Lung (tissue), 12 donors: ENCODE results near the gene SAMD11. TPM values are rescaled to one million over a fixed set of nuclear protein-coding genes. Genes with fewer than 3 reads are reported as not detected.

Source experiments
- ATAC-seq: fragments of 200-7000 bp; cut with Tn5 transposase; one replicate; pipeline ENCODE4 v1.9.1; 2020; ENCODE audit warnings: moderate number of reproducible peaks; ENCODE audit not compliant: insufficient read depth, low FRiP score
- DNase-seq, 3 donors: peaks; one replicate each; pipeline ENCODE4 v3.0.0-alpha.2; 2013 to 2017
- H3K27ac ChIP-seq, 2 donors: one replicate each; pipeline ENCODE4 v1.5.1; 2013; ENCODE audit warnings: mild to moderate bottlenecking in 2 of 2, moderate library complexity in 2 of 2, control low read depth in 1 of 2, inconsistent platforms in 1 of 2, low read depth in 1 of 2, low read length in 1 of 2
- H3K27me3 ChIP-seq, 3 donors: one replicate each; pipeline ENCODE4 v1.5.1; 2013; ENCODE audit warnings: low read length in 2 of 3; ENCODE audit not compliant: control insufficient read depth in 3 of 3, insufficient read depth in 3 of 3
- H3K36me3 ChIP-seq, 4 donors: one replicate each; pipeline ENCODE4 v1.5.1; 2013; ENCODE audit warnings: low read length in 4 of 4, mild to moderate bottlenecking in 1 of 4, moderate library complexity in 1 of 4; ENCODE audit not compliant: control insufficient read depth in 4 of 4, insufficient read depth in 4 of 4
- H3K4me1 ChIP-seq, 5 donors: one replicate each; pipeline ENCODE4 v1.5.1; 2013; ENCODE audit warnings: low read length in 5 of 5, mild to moderate bottlenecking in 2 of 5, moderate library complexity in 1 of 5; ENCODE audit not compliant: control insufficient read depth in 5 of 5, insufficient read depth in 5 of 5
- H3K4me3 ChIP-seq: one replicate; pipeline ENCODE4 v1.5.1; 2013; ENCODE audit warnings: mild to moderate bottlenecking, control low read depth, moderate library complexity
- H3K9ac ChIP-seq, 2 donors: one replicate each; pipeline ENCODE4 v1.5.1; 2013; ENCODE audit warnings: low read length in 2 of 2, control low read depth in 1 of 2; ENCODE audit not compliant: insufficient read depth in 1 of 2
- H3K9me3 ChIP-seq, 4 donors: one replicate each; pipeline ENCODE4 v1.5.1; 2013; ENCODE audit warnings: low read length in 3 of 4, mild to moderate bottlenecking in 1 of 4, moderate library complexity in 1 of 4; ENCODE audit not compliant: control insufficient read depth in 4 of 4, insufficient read depth in 3 of 4
- CTCF ChIP-seq: IDR thresholded peaks from 2 replicates; pipeline ENCODE4 v1.5.1; 2012; ENCODE audit warnings: mild to moderate bottlenecking; ENCODE audit errors: control extremely low read depth, extremely low read depth
- WGBS, 2 donors: extraction: QIAGEN DNeasy Blood & Tissue Kit; methylation state at CpG; one replicate each; pipeline ENCODE4 v1.1.7; 2013; 5-methylcytosine and 5-hydroxymethylcytosine counted together
- polyA plus RNA-seq, 2 donors: library from polyadenylated mRNA; stranded (reverse); fragments of 200-250 nt; gene quantifications; one replicate each; pipeline ENCODE4 v1.2.1, GENCODE V29; 2013
- total RNA-seq, 2 donors: library from RNA; depleted of rRNA in 1 of 2; stranded (reverse); fragments of >200 nt in 1 of 2; gene quantifications; one replicate each; pipeline ENCODE4 v1.2.1, GENCODE V29; 2014 to 2021
- donor health status: control.
- donor health status: control.
- donor health status: Bipolar disorder and iron deficiency.
- donor health status: healthy.
- donor health status: DM: yes; HTN: yes; CAD: no.

Gene SAMD11
- total and polyA plus RNA-seq, 4 donors: 3.7 to 26.3 (median 5.8) TPM

- no peak for DNase-seq
- Histone ChIP-seq H3K36me3 (peaks cover 0 to 17% (median 10%) of the 10 kb centered on the region in 4 donors), H3K27ac (no peak overlapping the region), H3K4me3 (no peak overlapping the region), H3K4me1 (peaks cover 0 to 71% (median 24%) of the 10 kb centered on the region in 5 donors), H3K9me3 (peaks cover 0 to 3% (median 0%) of the 10 kb centered on the region in 4 donors), H3K9ac (no peak overlapping the region), H3K27me3 (peaks cover 0 to 12% (median 5%) of the 10 kb centered on the region in 3 donors)
- WGBS, 2 donors: 4 to 5% methylated on average over 28 to 36 of the region's 36 CpGs
- no peak for ATAC-seq
- no peak for TF ChIP-seq CTCF
Measured at GRCh38 chr1:941015-941587, 17.4 kb downstream of the SAMD11 start.

- no peak overlapping the region for H3K4me3 ChIP-seq
- peaks cover 0 to 65% (median 24%) of the 10 kb centered on the region in 5 donors for H3K4me1 ChIP-seq
- peak; percentile 97 to 98 (median 98) for DNase-seq
- peak overlapping the region in 1 of 2 donors; percentile 39 for H3K27ac ChIP-seq
- no peak for TF ChIP-seq CTCF
- peaks cover 0 to 8% (median 5%) of the 10 kb centered on the region in 3 donors for H3K27me3 ChIP-seq
- no peak overlapping the region for H3K9ac ChIP-seq
- peaks cover 0 to 23% (median 13%) of the 10 kb centered on the region in 4 donors for H3K36me3 ChIP-seq
- ATAC-seq: peak; percentile 38
- H3K9me3 ChIP-seq: peaks cover 0 to 3% (median 0%) of the 10 kb centered on the region in 4 donors
- WGBS, 2 donors: 1% methylated on average over 51 to 98 of the region's 98 CpGs
Measured at GRCh38 chr1:941588-942383, 18.1 kb downstream of the SAMD11 start.

GRCh38 chr1:942411-942821 is 18.7 kb downstream of the SAMD11 start:
- H3K27me3 ChIP-seq: peaks cover 0 to 6% (median under 1%) of the 10 kb centered on the region in 3 donors
- no peak overlapping the region for H3K27ac ChIP-seq
- WGBS, 2 donors: 1 to 2% methylated on average over 28 to 48 of the region's 48 CpGs
- H3K9me3 ChIP-seq: peaks cover 0 to 3% (median 0%) of the 10 kb centered on the region in 4 donors
- H3K9ac ChIP-seq: no peak overlapping the region
- H3K4me1 ChIP-seq: peaks cover 0 to 62% (median 24%) of the 10 kb centered on the region in 5 donors
- ATAC-seq (no peak), DNase-seq (peak; percentile 56 to 68 (median 63))
- H3K36me3 ChIP-seq: peaks cover 3 to 29% (median 15%) of the 10 kb centered on the region in 4 donors
- H3K4me3 ChIP-seq: no peak overlapping the region
- TF ChIP-seq CTCF: no peak
